Stimulated activated CD4-positive, alpha-beta T cell treated with anti-CD3 and anti-CD28 coated beads, Interleukin-12 subunit alpha, Interleukin-12 subunit beta, amount 100 ng/mL, for 24 hours (primary cell): ENCODE results near the gene ZNF681.
"Not testable (repeated sequence)": the region's sequence is repeated elsewhere in the genome, so short reads cannot be mapped to it uniquely, and the experiment has no call there.

Experiments used
- DNase-seq, 2 experiments: peaks; one replicate each; pipeline ENCODE4 v3.0.0-alpha.2; 2020; ENCODE audit warnings: low read depth in 2 of 2

ZNF681 gene

DNA sequence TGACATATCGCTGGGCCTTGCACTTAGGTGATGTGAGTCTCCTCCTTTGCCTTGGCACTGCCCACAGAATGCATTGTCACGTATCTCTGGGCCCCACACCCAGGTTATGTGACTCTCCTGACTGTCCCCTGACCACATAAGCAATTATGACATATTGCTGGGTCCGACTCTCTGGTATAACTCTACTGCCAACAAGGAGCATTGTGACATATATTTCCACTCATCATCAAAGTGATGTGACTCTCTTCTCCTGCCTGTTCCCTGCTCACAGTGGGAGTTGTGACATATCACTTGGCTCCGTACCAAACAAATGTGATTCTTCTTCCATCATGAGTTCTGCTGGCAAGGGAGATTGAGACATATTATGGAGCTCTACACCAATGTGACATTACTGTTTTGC lies 15.4 kb upstream of the ZNF681 start:
- DNase-seq: no peak

GRCh38 chr19:23772675-23773063 lies 14.0 kb upstream of the ZNF681 start:
- DNase-seq: no peak

DNA sequence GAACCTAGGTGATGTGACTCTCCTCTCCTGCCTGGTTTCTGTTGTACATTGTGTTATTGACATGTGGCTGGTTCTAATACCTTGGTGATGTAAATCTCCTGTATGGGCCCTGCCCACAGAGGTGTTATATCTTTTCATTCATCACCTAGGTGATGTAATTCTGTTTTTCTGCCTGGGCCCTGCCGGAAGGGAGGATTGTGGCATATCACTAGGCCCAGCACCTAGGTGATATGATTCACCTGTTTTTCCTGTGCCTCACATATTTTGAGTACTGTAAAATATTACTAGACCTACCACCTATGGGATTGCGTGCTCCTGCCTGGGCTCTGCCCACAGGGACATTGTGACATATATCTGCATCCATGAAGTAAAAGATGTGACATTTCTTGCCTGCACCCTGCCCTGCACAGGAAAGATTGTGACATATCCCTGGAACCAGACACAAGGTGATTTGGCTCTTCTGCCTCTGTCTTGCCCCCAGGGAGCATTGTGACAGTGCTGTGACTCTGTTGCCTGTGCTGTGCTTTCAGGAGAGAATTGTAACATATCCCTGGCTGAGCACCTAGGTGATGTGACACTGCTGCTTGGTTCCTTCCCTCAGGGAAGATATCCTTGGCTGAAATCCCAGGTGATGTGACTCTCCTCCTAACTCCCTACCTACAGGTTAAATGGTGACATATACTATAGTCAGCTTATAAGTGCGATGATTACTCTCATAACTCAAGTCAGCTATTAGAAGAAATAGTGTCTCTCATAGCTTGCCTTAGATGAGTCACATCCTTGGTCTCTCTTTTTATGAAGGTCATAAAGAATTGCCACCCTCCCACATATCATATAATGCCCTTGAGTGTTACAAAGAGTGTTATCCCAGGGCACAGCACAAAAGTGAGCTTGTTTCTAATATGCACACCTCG lies 13.3 kb upstream of the ZNF681 start:
- no peak for DNase-seq

DNA sequence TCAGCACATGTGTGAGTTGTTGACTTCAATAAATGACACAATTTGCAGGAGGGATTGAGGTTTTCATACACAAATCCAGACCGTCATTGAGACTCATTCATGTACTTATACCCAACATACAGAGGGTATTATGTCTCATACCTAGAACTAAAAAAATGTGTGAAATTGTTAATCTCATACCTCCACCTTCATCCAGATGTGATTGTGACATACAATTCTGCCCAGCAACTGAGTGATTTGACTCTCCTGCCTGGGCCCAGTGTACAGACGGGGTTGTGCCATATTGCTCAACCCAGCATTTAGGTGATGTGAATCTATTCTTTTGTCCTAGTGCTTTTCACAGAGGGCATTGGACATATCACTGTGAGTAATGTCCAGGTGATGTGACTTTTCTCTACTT lies 12.6 kb upstream of the ZNF681 start:
- DNase-seq: no peak

GRCh38 chr19:23770672-23771250 lies 12.1 kb upstream of the ZNF681 start:
- DNase-seq: no peak

- no peak for DNase-seq
Observed at GRCh38 chr19:23769691-23770468, 11.2 kb upstream of the ZNF681 start.

- DNase-seq: no peak
Observed at GRCh38 chr19:23766951-23767350, 8.3 kb upstream of the ZNF681 start.

- DNase-seq: no peak
Observed at GRCh38 chr19:23764781-23765180, 6.1 kb upstream of the ZNF681 start.

DNA sequence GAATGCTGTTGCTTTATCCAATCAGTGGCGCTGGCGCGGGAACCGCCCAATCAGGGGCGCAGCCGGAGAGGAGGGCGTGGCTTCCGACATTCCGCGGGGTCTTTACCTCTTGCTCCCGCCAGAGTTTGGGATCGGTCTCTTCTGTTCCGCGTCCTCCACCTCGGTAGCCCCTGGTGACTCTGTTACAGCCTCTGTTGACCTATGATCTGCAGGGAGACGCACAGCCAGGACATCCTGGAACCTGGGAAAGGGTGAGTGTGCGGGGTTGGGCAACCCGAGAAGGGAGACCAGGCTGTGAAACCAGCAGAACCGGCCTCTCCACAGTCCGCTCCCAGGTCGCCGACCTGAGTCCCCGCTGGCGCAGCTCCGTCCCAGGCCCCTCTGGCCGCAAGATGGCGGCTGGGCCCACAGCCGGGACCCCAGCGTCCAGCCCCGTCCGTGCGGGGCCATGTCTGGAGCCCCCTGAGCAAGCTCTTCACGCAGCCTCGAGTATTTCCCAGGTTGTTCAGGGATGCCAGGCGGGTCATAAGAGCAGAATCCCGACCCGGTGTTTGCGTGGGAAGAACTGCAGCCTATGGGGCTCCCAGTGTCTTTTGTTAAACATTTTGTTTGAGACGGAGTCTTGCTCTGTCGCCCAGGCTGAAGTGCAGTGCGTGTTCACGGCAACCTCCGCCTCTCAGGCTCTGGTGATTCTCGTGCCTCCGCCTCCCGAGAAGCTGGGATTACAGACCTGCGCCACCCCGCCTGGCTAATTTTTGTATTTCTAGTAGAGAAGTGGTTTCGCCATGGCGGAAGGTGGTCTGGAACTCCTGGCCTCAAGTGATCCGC lies 4.4 kb upstream of the ZNF681 start:
- DNase-seq: peak; percentile 68 to 72

GRCh38 chr19:23762548-23762883 lies 3.8 kb upstream of the ZNF681 start:
- no peak for DNase-seq

GRCh38 chr19:23760326-23760725 lies 1.6 kb upstream of the ZNF681 start:
- not testable (repeated sequence) for DNase-seq

DNA sequence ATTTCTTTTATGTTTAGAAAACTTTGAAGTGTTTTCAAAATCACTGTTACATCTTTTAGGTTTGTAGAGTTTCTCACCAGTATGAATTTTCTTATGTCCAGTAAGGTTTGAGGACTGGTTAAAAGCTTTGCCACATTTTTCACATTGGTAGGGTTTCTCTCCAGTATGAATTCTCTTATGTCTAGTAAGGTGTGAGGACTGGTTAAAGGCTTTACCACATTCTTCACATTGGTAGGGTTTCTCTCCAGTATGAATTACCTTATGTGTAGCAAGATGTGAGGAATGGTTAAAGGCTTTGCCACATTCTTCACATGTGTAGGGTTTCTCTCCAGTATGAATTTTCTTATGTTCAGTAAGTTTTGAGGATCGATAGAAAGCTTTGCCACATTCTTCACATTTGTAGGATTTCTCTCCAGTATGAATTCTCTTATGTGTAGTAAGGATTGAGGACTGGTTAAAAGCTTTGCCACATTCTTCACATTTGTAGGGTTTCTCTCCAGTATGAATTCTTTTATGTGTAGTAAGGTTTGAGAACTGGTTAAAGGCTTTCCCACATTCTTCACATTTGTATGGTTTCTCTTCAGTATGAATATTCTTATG lies 15.0 kb downstream of the ZNF681 start:
- not testable (repeated sequence) for DNase-seq

- DNase-seq: not testable (repeated sequence)
Observed at GRCh38 chr19:23730729-23731465, 27.8 kb downstream of the ZNF681 start.

- DNase-seq: not testable (repeated sequence)
Observed at GRCh38 chr19:23724161-23724560, 34.5 kb downstream of the ZNF681 start.

DNA sequence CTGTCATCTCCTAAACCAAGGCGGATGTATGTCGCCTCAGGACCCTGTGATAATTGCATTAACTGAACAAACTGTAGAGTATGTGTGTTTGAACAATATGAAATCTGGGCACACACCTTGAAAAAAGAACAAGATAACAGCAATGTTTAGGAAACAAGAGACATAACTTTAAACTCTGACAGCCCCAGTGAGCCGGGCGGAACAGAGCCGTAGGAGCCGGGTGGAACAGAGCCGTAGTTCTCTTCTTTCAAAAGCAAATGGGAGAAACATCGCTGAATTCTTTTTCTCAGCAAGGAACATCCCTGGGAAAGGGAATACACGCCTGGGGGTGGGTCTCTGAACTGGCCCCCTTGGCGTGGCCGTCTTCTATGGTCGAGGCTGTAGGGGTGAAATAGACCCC lies 39.9 kb downstream of the ZNF681 start:
- no peak for DNase-seq

GRCh38 chr19:23716792-23717191 lies 41.9 kb downstream of the ZNF681 start:
- no peak for DNase-seq

DNA sequence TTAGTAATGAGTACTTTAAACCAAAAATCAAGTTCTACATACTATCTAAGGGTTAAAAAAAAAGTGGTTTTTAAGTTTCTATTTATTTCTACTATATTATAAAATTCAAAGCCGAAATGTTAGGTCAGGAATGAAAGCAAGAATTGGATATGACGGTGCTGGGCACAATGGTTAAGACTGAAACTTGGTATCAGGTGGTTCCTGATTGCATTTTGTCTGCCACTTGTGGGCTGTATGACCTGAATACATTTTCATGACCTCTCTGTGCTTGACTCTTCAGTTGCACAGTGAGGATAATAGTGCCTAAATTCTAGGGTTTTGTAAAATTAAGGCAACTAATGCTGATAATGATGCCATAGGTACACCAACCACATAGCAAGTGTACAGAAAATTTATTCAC lies 49.3 kb downstream of the ZNF681 start:
- no peak for DNase-seq

DNA sequence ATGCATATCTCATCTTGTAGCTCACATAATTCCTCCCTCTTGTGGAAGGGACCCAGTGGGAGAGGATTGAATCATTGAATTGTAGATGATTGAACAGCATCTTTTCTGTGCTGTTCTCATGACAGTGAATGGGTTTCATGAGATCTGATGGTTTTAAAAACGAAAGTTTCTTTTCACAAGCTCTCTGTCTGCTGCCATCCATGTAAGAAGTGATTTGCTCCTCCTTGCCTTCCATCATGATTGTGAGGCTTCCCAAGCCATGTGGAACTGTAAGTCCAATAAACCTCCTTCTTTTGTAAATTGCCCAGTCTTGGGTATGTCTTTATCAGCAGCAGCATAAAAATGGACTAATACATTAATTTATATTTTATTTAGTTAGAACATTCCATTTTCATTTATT lies 52.0 kb downstream of the ZNF681 start:
- DNase-seq: no peak

GRCh38 chr19:23699521-23699860 lies 59.2 kb downstream of the ZNF681 start:
- DNase-seq: no peak

GRCh38 chr19:23698711-23699520 lies 59.8 kb downstream of the ZNF681 start:
- DNase-seq: no peak
